ENCODE data around the gene TCFL5. TPM values are rescaled to one million over a fixed set of nuclear protein-coding genes. Genes with fewer than 3 reads are reported as not detected.

The TCFL5 gene
- polyA plus RNA-seq, 3 donors = 0.38 to 3.5 (median 0.89) TPM

DNA sequence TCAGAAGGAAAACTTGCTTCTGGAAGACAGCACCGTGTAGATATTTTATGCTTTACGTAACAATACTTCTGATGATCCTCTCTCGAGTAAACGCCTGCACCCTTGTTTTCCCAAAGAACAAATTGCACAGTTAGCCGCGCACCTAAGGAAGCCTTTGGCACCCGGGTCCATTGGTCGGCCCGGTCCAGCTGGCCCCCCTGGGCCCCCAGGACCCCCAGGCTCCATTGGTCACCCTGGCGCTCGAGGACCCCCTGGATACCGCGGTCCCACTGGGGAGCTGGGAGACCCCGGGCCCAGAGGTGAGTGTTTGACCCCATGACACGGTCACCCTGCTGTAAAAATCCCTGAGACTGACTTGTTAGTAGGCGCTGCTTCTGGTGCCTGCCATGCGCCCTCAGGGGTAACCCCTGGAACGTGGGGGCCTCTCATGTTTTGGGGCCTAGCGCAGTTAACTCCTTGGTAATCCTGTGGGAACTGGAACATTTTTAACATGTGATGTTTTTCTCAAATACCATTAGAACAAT is 24.6 kb downstream of the TCFL5 start:
- Histone ChIP-seq H3K79me2 (ENCODE audit: insufficient read depth, low read length) (no peaks in the 10 kb centered on the region), H3K4me3 (replicated peaks in 1 of 3; ENCODE audit: low read depth in 2 of 3, low read length in 3 of 3) (no peak overlapping the region), H3K4me1 (ENCODE audit: control insufficient read depth in 1 of 2, insufficient read depth in 2 of 2, low read length in 2 of 2) (peaks cover 33 to 40% of the 10 kb centered on the region in 2 donors), H3K4me2 (replicated peaks; ENCODE audit: extremely low read depth, low read length, poor library complexity, severe bottlenecking) (no peak overlapping the region), H3K9ac (ENCODE audit: insufficient read depth, low read length, poor library complexity, severe bottlenecking) (no peak overlapping the region), H2AFZ (ENCODE audit: insufficient read depth, low read depth, low read length, poor library complexity, severe bottlenecking) (no peak overlapping the region), H3K9me3 (replicated peaks in 1 of 2; ENCODE audit: control insufficient read depth in 1 of 2, insufficient read depth in 1 of 2, low read length in 2 of 2) (no peaks in the 10 kb centered on the region), H3K36me3 (replicated peaks in 1 of 2; ENCODE audit: control insufficient read depth in 1 of 2, insufficient read depth in 2 of 2, low read length in 2 of 2) (peaks cover 0 to 3% of the 10 kb centered on the region in 2 donors), H3K27me3 (ENCODE audit: control insufficient read depth in 2 of 2, insufficient read depth in 2 of 2, low read length in 2 of 2) (no peaks in the 10 kb centered on the region), H3K27ac (ENCODE audit: low read depth in 1 of 2, low read length in 2 of 2) (no peak overlapping the region), H4K20me1 (ENCODE audit: insufficient read depth, low read length) (no peaks in the 10 kb centered on the region)
- no peak for DNase-seq
- 98% methylated on average over 16 of the region's 19 CpGs for WGBS (ENCODE audit: insufficient coverage)
- peaks cover 3 to 7% of the 10 kb centered on the region in 2 donors for H3K36me3 Mint-ChIP-seq
- peaks cover 36% of the 10 kb centered on the region for H3K4me1 Mint-ChIP-seq
- H3K9me3 Mint-ChIP-seq = no peaks in the 10 kb centered on the region
- peaks cover 2 to 3% (median 3%) of the 10 kb centered on the region in 3 donors for H3K27me3 Mint-ChIP-seq (ENCODE audit: low read depth in 3 of 3)
- H3K27ac Mint-ChIP-seq = peak overlapping the region in 1 of 7 donors; percentile 54
- TF ChIP-seq, protein P1, sequence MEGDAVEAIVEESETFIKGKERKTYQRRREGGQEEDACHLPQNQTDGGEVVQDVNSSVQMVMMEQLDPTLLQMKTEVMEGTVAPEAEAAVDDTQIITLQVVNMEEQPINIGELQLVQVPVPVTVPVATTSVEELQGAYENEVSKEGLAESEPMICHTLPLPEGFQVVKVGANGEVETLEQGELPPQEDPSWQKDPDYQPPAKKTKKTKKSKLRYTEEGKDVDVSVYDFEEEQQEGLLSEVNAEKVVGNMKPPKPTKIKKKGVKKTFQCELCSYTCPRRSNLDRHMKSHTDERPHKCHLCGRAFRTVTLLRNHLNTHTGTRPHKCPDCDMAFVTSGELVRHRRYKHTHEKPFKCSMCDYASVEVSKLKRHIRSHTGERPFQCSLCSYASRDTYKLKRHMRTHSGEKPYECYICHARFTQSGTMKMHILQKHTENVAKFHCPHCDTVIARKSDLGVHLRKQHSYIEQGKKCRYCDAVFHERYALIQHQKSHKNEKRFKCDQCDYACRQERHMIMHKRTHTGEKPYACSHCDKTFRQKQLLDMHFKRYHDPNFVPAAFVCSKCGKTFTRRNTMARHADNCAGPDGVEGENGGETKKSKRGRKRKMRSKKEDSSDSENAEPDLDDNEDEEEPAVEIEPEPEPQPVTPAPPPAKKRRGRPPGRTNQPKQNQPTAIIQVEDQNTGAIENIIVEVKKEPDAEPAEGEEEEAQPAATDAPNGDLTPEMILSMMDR (IDR thresholded peaks at IDR 0.05) = no peak
- intact Hi-C loops (cut with micrococcal nuclease) = no loop called here
- H3K4me3 Mint-ChIP-seq = no peak overlapping the region

GRCh38 chr20:62835931-62836861 is 25.4 kb downstream of the TCFL5 start:
- TF ChIP-seq, protein P1 (IDR thresholded peaks at IDR 0.05) = no peak
- Histone ChIP-seq H3K9me3 (replicated peaks in 1 of 2; ENCODE audit: control insufficient read depth in 1 of 2, insufficient read depth in 1 of 2, low read length in 2 of 2) (no peaks in the 10 kb centered on the region), H3K27me3 (ENCODE audit: control insufficient read depth in 2 of 2, insufficient read depth in 2 of 2, low read length in 2 of 2) (no peaks in the 10 kb centered on the region), H3K4me1 (ENCODE audit: control insufficient read depth in 1 of 2, insufficient read depth in 2 of 2, low read length in 2 of 2) (peaks cover 41 to 48% of the 10 kb centered on the region in 2 donors), H3K4me3 (replicated peaks in 1 of 3; ENCODE audit: low read depth in 2 of 3, low read length in 3 of 3) (no peak overlapping the region), H3K9ac (ENCODE audit: insufficient read depth, low read length, poor library complexity, severe bottlenecking) (no peak overlapping the region), H2AFZ (ENCODE audit: insufficient read depth, low read depth, low read length, poor library complexity, severe bottlenecking) (no peak overlapping the region), H3K36me3 (replicated peaks in 1 of 2; ENCODE audit: control insufficient read depth in 1 of 2, insufficient read depth in 2 of 2, low read length in 2 of 2) (peaks cover 0 to 3% of the 10 kb centered on the region in 2 donors), H3K4me2 (replicated peaks; ENCODE audit: extremely low read depth, low read length, poor library complexity, severe bottlenecking) (no peak overlapping the region), H3K27ac (ENCODE audit: low read depth in 1 of 2, low read length in 2 of 2) (no peak overlapping the region), H4K20me1 (ENCODE audit: insufficient read depth, low read length) (no peaks in the 10 kb centered on the region), H3K79me2 (ENCODE audit: insufficient read depth, low read length) (no peaks in the 10 kb centered on the region)
- H3K27me3 Mint-ChIP-seq (ENCODE audit: low read depth in 3 of 3) = peaks cover 2 to 4% (median 3%) of the 10 kb centered on the region in 3 donors
- intact Hi-C loops (cut with micrococcal nuclease) = no loop called here
- 81% methylated on average over 51 of the region's 52 CpGs for WGBS (ENCODE audit: insufficient coverage)
- DNase-seq = no peak
- H3K4me1 Mint-ChIP-seq = peaks cover 44% of the 10 kb centered on the region
- no peak overlapping the region for H3K4me3 Mint-ChIP-seq
- H3K9me3 Mint-ChIP-seq = no peaks in the 10 kb centered on the region
- H3K36me3 Mint-ChIP-seq = peaks cover 3 to 6% of the 10 kb centered on the region in 2 donors
- no peak overlapping the region for H3K27ac Mint-ChIP-seq

Measured in CD14-positive monocyte (primary cell).